GM23338 (cell line): ENCODE data around the gene NWD2. TPM values are rescaled to one million over a fixed set of nuclear protein-coding genes. Genes with fewer than 3 reads are reported as not detected.

ENCODE experiments used
- ATAC-seq: fragments of 200-7000 bp; cut with Tn5 transposase; 3 replicates; pipeline ENCODE4 v1.9.1; 2020
- DNase-seq: peaks from one replicate; pipeline ENCODE4 v3.0.0-alpha.2; 2015; ENCODE audit warnings: low spot score
- H2AFZ ChIP-seq: fragments of 200-600 bp; sonication (generic); 2 replicates; pipeline ENCODE4 v1.8.0; 2016; ENCODE audit warnings: antibody characterized with exemption, mild to moderate bottlenecking, moderate library complexity
- H3F3A ChIP-seq: fragments of 200-600 bp; sonication (generic); replicated peaks from 2 replicates; pipeline ENCODE4 v1.8.0; 2017; ENCODE audit warnings: antibody characterized with exemption, mixed run types, low read depth
- H3K27ac ChIP-seq: fragments of 200-600 bp; sonication (generic); 2 replicates; pipeline ENCODE4 v1.6.1; 2016; ENCODE audit warnings: low read depth
- H3K27me3 ChIP-seq: fragments of 200-600 bp; sonication (generic); 2 replicates; pipeline ENCODE4 v1.8.0; 2016; ENCODE audit warnings: mild to moderate bottlenecking, mixed run types, moderate library complexity; ENCODE audit not compliant: insufficient read depth
- H3K36me3 ChIP-seq: fragments of 200-600 bp; sonication (generic); 2 replicates; pipeline ENCODE4 v1.8.0; 2016; ENCODE audit warnings: mild to moderate bottlenecking; ENCODE audit not compliant: insufficient read depth
- H3K4me1 ChIP-seq: fragments of 200-600 bp; sonication (generic); 2 replicates; pipeline ENCODE4 v1.8.0; 2016; ENCODE audit warnings: mild to moderate bottlenecking, moderate library complexity; ENCODE audit not compliant: insufficient read depth
- H3K4me2 ChIP-seq: fragments of 200-600 bp; sonication (generic); 2 replicates; pipeline ENCODE4 v1.7.1; 2017; ENCODE audit warnings: mixed run types
- H3K4me3 ChIP-seq: fragments of 200-600 bp; sonication (generic); 2 replicates; pipeline ENCODE4 v1.6.1; 2016; ENCODE audit warnings: mixed run types
- H3K79me2 ChIP-seq: fragments of 200-600 bp; sonication (generic); replicated peaks from 2 replicates; pipeline ENCODE4 v1.8.0; 2017; ENCODE audit warnings: mild to moderate bottlenecking; ENCODE audit not compliant: insufficient read depth
- H3K9me2 ChIP-seq: fragments of 200-600 bp; sonication (generic); 2 replicates; pipeline ENCODE4 v1.8.0; 2017; ENCODE audit not compliant: insufficient read depth
- H4K20me1 ChIP-seq: fragments of 200-600 bp; sonication (generic); replicated peaks from 2 replicates; pipeline ENCODE4 v1.8.0; 2017; ENCODE audit warnings: mild to moderate bottlenecking; ENCODE audit not compliant: insufficient read depth
- H3K27ac Mint-ChIP-seq: 2 replicates; pipeline ENCODE4 v1.8.0; 2020; ENCODE audit warnings: inconsistent platforms, mild to moderate bottlenecking, moderate library complexity, mixed read lengths
- H3K27me3 Mint-ChIP-seq: 3 replicates; pipeline ENCODE4 v1.8.0; 2022; ENCODE audit warnings: low read depth, mild to moderate bottlenecking, moderate library complexity, mixed read lengths, inconsistent platforms; ENCODE audit not compliant: insufficient read depth, poor library complexity
- H3K36me3 Mint-ChIP-seq: 3 replicates; pipeline ENCODE4 v1.8.0; 2021; ENCODE audit warnings: low read depth, mild to moderate bottlenecking, inconsistent platforms, moderate library complexity, mixed read lengths
- H3K4me1 Mint-ChIP-seq: 3 replicates; pipeline ENCODE4 v1.8.0; 2020; ENCODE audit warnings: mild to moderate bottlenecking, inconsistent platforms, mixed read lengths
- H3K4me3 Mint-ChIP-seq: 3 replicates; pipeline ENCODE4 v1.8.0; 2021; ENCODE audit warnings: moderate library complexity, mild to moderate bottlenecking, inconsistent platforms, mixed read lengths
- H3K9me3 Mint-ChIP-seq: 3 replicates; pipeline ENCODE4 v1.8.0; 2020; ENCODE audit warnings: moderate library complexity, mild to moderate bottlenecking, inconsistent platforms, mixed read lengths
- CREB1 ChIP-seq: fragments of 250-450 bp; sonication (Bioruptor Pico); IDR thresholded peaks from 2 replicates; pipeline ENCODE4 v1.5.0; 2020; ENCODE audit warnings: low read depth, mild to moderate bottlenecking, moderate library complexity
- EZH2phosphoT487 ChIP-seq: fragments of 200-600 bp; sonication (generic); IDR thresholded peaks from one replicate; pipeline ENCODE4 v1.8.1; 2018; ENCODE audit warnings: antibody characterized with exemption; ENCODE audit not compliant: unreplicated experiment
- JUNB ChIP-seq: IDR thresholded peaks from one replicate; pipeline ENCODE4 v1.6.1; 2016; ENCODE audit warnings: antibody characterized with exemption; ENCODE audit not compliant: unreplicated experiment
- NANOG ChIP-seq: IDR thresholded peaks from 2 replicates; pipeline ENCODE4 v1.6.1; 2016; ENCODE audit warnings: antibody characterized with exemption, borderline replicate concordance
- POLR2AphosphoS5 ChIP-seq: IDR thresholded peaks from 2 replicates; pipeline ENCODE4 v1.6.1; 2016; ENCODE audit warnings: antibody characterized with exemption, low read depth
- STAT1 ChIP-seq: IDR thresholded peaks from one replicate; pipeline ENCODE4 v1.6.1; 2016; ENCODE audit warnings: antibody characterized with exemption; ENCODE audit not compliant: unreplicated experiment
- ZNF114 ChIP-seq: fragments of 250-450 bp; sonication (Bioruptor Pico); IDR thresholded peaks from 2 replicates; pipeline ENCODE4 v1.5.0; 2020; ENCODE audit warnings: mild to moderate bottlenecking, moderate library complexity
- ZNF331 ChIP-seq: fragments of 250-450 bp; sonication (Bioruptor Pico); IDR thresholded peaks from 2 replicates; pipeline ENCODE4 v1.5.0; 2020; ENCODE audit warnings: low read depth, mild to moderate bottlenecking, moderate library complexity
- polyA plus RNA-seq: library from polyadenylated mRNA; unstranded; fragments of >200 nt; fragmentation: Nextera tagmentation; extraction: Ambion mirVana; gene quantifications from 2 replicates; pipeline ENCODE4 v1.2.1, GENCODE V29; 2016
- total RNA-seq: library from RNA; depleted of rRNA; stranded (reverse); fragments of >200 nt; shearing (Covaris generic); gene quantifications from 2 replicates; pipeline ENCODE4 v1.2.3, GENCODE V29; 2014
- TF ChIP-seq, protein P1 (sequence below): fragments of 250-450 bp; sonication (Bioruptor Pico); IDR thresholded peaks from 2 replicates; pipeline ENCODE4 v1.5.0; 2020; ENCODE audit warnings: mild to moderate bottlenecking, moderate library complexity
- TF ChIP-seq, protein P2 (sequence below), 2 experiments: fragments of 200-600 bp in 1 of 2; sonication (generic) in 1 of 2; conservative IDR thresholded peaks; 2 replicates each; pipeline versions ENCODE4 v1.5.1 to v1.6.1; 2016 to 2017; ENCODE audit warnings: antibody characterized with exemption in 2 of 2, low read depth in 2 of 2, mild to moderate bottlenecking in 2 of 2, moderate library complexity in 1 of 2

NWD2 gene
- total and polyA plus RNA-seq, 2 experiments from 2014 or later, result 0.07 TPM; not detected in 1

DNA sequence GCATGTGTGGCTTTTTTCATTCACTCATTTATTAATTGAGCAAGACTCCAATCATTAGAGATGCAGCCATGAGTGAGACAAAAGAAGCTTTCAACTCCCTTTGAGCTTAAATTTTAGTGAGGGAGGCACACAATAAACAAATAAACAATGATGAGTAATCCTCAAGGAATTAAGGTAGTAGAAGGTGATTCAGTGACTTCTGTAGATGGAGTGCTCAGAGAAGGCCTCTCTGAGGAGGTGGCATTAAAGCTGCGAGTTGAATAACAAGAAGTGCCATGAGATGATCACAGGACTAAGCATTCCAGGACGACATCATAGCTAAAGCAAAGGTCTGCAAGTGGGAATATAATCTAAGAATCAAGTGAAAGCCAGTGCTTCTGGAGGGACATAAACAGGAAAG, 77.6 kb downstream of the NWD2 start (continued):
- TF ChIP-seq, protein P1, sequence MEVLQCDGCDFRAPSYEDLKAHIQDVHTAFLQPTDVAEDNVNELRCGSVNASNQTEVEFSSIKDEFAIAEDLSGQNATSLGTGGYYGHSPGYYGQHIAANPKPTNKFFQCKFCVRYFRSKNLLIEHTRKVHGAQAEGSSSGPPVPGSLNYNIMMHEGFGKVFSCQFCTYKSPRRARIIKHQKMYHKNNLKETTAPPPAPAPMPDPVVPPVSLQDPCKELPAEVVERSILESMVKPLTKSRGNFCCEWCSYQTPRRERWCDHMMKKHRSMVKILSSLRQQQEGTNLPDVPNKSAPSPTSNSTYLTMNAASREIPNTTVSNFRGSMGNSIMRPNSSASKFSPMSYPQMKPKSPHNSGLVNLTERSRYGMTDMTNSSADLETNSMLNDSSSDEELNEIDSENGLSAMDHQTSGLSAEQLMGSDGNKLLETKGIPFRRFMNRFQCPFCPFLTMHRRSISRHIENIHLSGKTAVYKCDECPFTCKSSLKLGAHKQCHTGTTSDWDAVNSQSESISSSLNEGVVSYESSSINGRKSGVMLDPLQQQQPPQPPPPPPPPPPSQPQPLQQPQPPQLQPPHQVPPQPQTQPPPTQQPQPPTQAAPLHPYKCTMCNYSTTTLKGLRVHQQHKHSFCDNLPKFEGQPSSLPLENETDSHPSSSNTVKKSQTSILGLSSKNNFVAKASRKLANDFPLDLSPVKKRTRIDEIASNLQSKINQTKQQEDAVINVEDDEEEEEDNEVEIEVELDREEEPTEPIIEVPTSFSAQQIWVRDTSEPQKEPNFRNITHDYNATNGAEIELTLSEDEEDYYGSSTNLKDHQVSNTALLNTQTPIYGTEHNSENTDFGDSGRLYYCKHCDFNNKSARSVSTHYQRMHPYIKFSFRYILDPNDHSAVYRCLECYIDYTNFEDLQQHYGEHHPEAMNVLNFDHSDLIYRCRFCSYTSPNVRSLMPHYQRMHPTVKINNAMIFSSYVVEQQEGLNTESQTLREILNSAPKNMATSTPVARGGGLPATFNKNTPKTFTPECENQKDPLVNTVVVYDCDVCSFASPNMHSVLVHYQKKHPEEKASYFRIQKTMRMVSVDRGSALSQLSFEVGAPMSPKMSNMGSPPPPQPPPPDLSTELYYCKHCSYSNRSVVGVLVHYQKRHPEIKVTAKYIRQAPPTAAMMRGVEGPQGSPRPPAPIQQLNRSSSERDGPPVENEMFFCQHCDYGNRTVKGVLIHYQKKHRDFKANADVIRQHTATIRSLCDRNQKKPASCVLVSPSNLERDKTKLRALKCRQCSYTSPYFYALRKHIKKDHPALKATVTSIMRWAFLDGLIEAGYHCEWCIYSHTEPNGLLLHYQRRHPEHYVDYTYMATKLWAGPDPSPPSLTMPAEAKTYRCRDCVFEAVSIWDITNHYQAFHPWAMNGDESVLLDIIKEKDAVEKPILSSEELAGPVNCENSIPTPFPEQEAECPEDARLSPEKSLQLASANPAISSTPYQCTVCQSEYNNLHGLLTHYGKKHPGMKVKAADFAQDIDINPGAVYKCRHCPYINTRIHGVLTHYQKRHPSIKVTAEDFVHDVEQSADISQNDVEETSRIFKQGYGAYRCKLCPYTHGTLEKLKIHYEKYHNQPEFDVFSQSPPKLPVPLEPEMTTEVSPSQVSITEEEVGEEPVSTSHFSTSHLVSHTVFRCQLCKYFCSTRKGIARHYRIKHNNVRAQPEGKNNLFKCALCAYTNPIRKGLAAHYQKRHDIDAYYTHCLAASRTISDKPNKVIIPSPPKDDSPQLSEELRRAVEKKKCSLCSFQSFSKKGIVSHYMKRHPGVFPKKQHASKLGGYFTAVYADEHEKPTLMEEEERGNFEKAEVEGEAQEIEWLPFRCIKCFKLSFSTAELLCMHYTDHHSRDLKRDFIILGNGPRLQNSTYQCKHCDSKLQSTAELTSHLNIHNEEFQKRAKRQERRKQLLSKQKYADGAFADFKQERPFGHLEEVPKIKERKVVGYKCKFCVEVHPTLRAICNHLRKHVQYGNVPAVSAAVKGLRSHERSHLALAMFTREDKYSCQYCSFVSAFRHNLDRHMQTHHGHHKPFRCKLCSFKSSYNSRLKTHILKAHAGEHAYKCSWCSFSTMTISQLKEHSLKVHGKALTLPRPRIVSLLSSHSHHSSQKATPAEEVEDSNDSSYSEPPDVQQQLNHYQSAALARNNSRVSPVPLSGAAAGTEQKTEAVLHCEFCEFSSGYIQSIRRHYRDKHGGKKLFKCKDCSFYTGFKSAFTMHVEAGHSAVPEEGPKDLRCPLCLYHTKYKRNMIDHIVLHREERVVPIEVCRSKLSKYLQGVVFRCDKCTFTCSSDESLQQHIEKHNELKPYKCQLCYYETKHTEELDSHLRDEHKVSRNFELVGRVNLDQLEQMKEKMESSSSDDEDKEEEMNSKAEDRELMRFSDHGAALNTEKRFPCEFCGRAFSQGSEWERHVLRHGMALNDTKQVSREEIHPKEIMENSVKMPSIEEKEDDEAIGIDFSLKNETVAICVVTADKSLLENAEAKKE (CRISPR knock-in tag), result no peak
- TF ChIP-seq STAT1, result no peak
- TF ChIP-seq CREB1 (CRISPR knock-in tag), result no peak
- no peak for TF ChIP-seq NANOG
- no peak for TF ChIP-seq ZNF331
- TF ChIP-seq, protein P2, sequence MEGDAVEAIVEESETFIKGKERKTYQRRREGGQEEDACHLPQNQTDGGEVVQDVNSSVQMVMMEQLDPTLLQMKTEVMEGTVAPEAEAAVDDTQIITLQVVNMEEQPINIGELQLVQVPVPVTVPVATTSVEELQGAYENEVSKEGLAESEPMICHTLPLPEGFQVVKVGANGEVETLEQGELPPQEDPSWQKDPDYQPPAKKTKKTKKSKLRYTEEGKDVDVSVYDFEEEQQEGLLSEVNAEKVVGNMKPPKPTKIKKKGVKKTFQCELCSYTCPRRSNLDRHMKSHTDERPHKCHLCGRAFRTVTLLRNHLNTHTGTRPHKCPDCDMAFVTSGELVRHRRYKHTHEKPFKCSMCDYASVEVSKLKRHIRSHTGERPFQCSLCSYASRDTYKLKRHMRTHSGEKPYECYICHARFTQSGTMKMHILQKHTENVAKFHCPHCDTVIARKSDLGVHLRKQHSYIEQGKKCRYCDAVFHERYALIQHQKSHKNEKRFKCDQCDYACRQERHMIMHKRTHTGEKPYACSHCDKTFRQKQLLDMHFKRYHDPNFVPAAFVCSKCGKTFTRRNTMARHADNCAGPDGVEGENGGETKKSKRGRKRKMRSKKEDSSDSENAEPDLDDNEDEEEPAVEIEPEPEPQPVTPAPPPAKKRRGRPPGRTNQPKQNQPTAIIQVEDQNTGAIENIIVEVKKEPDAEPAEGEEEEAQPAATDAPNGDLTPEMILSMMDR (conservative IDR thresholded peaks at IDR 0.05; ENCODE audit: low read depth in 2 of 2), result no peak
- no peak for TF ChIP-seq JUNB

DNA sequence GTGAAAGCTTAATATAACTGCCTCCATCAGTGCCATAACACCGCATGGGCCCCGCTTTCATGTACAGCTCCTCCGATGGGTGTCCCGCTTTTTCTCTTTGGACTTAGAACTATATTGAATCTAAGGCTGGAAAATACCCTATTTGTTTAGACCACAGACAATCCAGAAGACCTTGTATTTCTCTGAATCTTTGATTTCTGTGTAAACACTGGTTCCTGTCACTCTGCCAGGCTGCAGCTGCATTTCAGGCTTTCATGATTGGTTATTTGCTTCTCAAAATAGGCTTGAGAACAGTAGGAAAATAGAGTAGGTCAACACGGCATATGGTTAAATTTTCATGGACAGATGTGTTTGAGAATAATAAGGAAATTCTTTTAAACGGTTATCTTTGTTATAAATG, 80.0 kb downstream of the NWD2 start:
- Histone ChIP-seq H4K20me1 (no peaks in the 10 kb centered on the region), H3K4me2 (no peak overlapping the region), H3K27ac (no peak overlapping the region), H3K4me3 (no peak overlapping the region), H2AFZ (no peak overlapping the region), H3K4me1 (peaks cover 18% of the 10 kb centered on the region), H3K9me2 (0 out of 2 replicates have a peak, but pooled peaks cover 9% of the 10 kb centered on the region), H3K27me3 (no peaks in the 10 kb centered on the region), H3K36me3 (no peaks in the 10 kb centered on the region), H3K79me2 (no peaks in the 10 kb centered on the region), H3F3A (no peaks in the 10 kb centered on the region)
- DNase-seq (no peak), ATAC-seq (no peak)
- peaks cover 17% of the 10 kb centered on the region for H3K4me1 Mint-ChIP-seq
- H3K27me3 Mint-ChIP-seq, result peaks cover 1% of the 10 kb centered on the region
- H3K4me3 Mint-ChIP-seq, result no peak overlapping the region
- no peaks in the 10 kb centered on the region for H3K36me3 Mint-ChIP-seq
- H3K9me3 Mint-ChIP-seq, result peaks cover 3% of the 10 kb centered on the region; the same call in 1 of the 3 replicates
- no peak overlapping the region for H3K27ac Mint-ChIP-seq
- TF ChIP-seq, protein P2 (conservative IDR thresholded peaks at IDR 0.05; ENCODE audit: low read depth in 2 of 2), result no peak
- TF ChIP-seq EZH2phosphoT487 (no peak), POLR2AphosphoS5 (no peak), CREB1 (CRISPR knock-in tag) (no peak), ZNF331 (no peak), NANOG (no peak), ZNF114 (no peak)
